Liver (tissue), 9 donors: ENCODE data around the gene TRIM42. TPM values are rescaled to one million over a fixed set of nuclear protein-coding genes. Genes with fewer than 3 reads are reported as not detected.

ENCODE experiments used
- DNase-seq: peaks from one replicate; pipeline ENCODE4 v3.0.0-alpha.2; 2017; ENCODE audit warnings: low spot score
- H3K27ac ChIP-seq, 2 donors: one replicate each; pipeline ENCODE4 v1.7.0; 2013; ENCODE audit warnings: inconsistent platforms in 2 of 2, low read length in 2 of 2, control low read depth in 1 of 2, low read depth in 1 of 2, mild to moderate bottlenecking in 1 of 2
- H3K27me3 ChIP-seq, 4 donors: one replicate each; pipeline versions ENCODE4 v1.6.1 to v1.7.0; 2013; ENCODE audit warnings: low read length in 3 of 4, inconsistent platforms in 1 of 4, mild to moderate bottlenecking in 1 of 4, moderate library complexity in 1 of 4; ENCODE audit not compliant: control insufficient read depth in 4 of 4, insufficient read depth in 4 of 4
- H3K36me3 ChIP-seq, 4 donors: one replicate each; pipeline versions ENCODE4 v1.6.1 to v1.7.0; 2013; ENCODE audit warnings: low read length in 3 of 4, mild to moderate bottlenecking in 3 of 4, low read depth in 1 of 4, moderate library complexity in 1 of 4; ENCODE audit not compliant: control insufficient read depth in 4 of 4, insufficient read depth in 3 of 4
- H3K4me1 ChIP-seq, 4 donors: one replicate each; pipeline versions ENCODE4 v1.6.1 to v1.7.0; 2013; ENCODE audit warnings: low read length in 3 of 4, mild to moderate bottlenecking in 3 of 4, moderate library complexity in 1 of 4; ENCODE audit not compliant: control insufficient read depth in 4 of 4, insufficient read depth in 4 of 4
- H3K4me3 ChIP-seq, 3 donors: one replicate each; pipeline versions ENCODE4 v1.6.1 to v1.7.0; 2013; ENCODE audit warnings: low read length in 3 of 3, control low read depth in 1 of 3, low read depth in 1 of 3, mild to moderate bottlenecking in 1 of 3
- H3K9ac ChIP-seq, 2 donors: one replicate each; pipeline ENCODE4 v1.7.0; 2013; ENCODE audit warnings: low read length in 2 of 2, mild to moderate bottlenecking in 2 of 2, moderate library complexity in 2 of 2, control low read depth in 1 of 2, low read depth in 1 of 2
- H3K9me3 ChIP-seq, 4 donors: one replicate each; pipeline versions ENCODE4 v1.6.1 to v1.7.0; 2013; ENCODE audit warnings: low read length in 3 of 4; ENCODE audit not compliant: control insufficient read depth in 4 of 4
- ATF3 ChIP-seq: IDR thresholded peaks from 2 replicates; pipeline ENCODE4 v1.6.1; 2016; ENCODE audit warnings: antibody characterized with exemption
- CTCF ChIP-seq: fragments of 150-350 bp; IDR thresholded peaks from 2 replicates; pipeline ENCODE4 v1.5.1; 2017; ENCODE audit warnings: improper control_type of control experiment, low read depth, low read length; ENCODE audit not compliant: missing input control
- EGR1 ChIP-seq, 2 donors: IDR thresholded peaks; 2 replicates each; pipeline ENCODE4 v1.6.1; 2016 to 2018; ENCODE audit warnings: antibody characterized with exemption in 2 of 2, low read depth in 2 of 2
- FOXA1 ChIP-seq: IDR thresholded peaks from 2 replicates; pipeline ENCODE4 v1.6.1; 2016; ENCODE audit warnings: antibody characterized with exemption
- FOXA2 ChIP-seq: IDR thresholded peaks from 2 replicates; pipeline ENCODE4 v1.6.1; 2016; ENCODE audit warnings: antibody characterized with exemption
- GABPA ChIP-seq, 2 donors: IDR thresholded peaks in 1 of 2; conservative IDR thresholded peaks in 1 of 2; 2 replicates each; pipeline ENCODE4 v1.6.1; 2016; ENCODE audit warnings: antibody characterized with exemption in 2 of 2, mild to moderate bottlenecking in 1 of 2, moderate library complexity in 1 of 2
- HNF4A ChIP-seq, 2 donors: conservative IDR thresholded peaks; 2 replicates each; pipeline ENCODE4 v1.6.1; 2016; ENCODE audit warnings: antibody characterized with exemption in 2 of 2, mild to moderate bottlenecking in 2 of 2
- HNF4G ChIP-seq: IDR thresholded peaks from 2 replicates; pipeline ENCODE4 v1.6.1; 2016; ENCODE audit warnings: antibody characterized with exemption
- JUND ChIP-seq, 2 donors: IDR thresholded peaks; 2 replicates each; pipeline ENCODE4 v1.6.1; 2016; ENCODE audit warnings: antibody characterized with exemption in 2 of 2
- MAX ChIP-seq: IDR thresholded peaks from 2 replicates; pipeline ENCODE4 v1.6.1; 2016; ENCODE audit warnings: antibody characterized with exemption
- NR2F2 ChIP-seq: IDR thresholded peaks from 2 replicates; pipeline ENCODE4 v1.6.1; 2016; ENCODE audit warnings: antibody characterized with exemption
- RAD21 ChIP-seq, 2 donors: IDR thresholded peaks; 2 replicates each; pipeline ENCODE4 v1.6.1; 2016; ENCODE audit warnings: antibody characterized with exemption in 2 of 2, mild to moderate bottlenecking in 2 of 2
- REST ChIP-seq: IDR thresholded peaks from 2 replicates; pipeline ENCODE4 v1.6.1; 2016; ENCODE audit warnings: antibody characterized with exemption, mild to moderate bottlenecking
- RXRA ChIP-seq, 2 donors: IDR thresholded peaks; 2 replicates each; pipeline ENCODE4 v1.6.1; 2017 to 2018; ENCODE audit warnings: antibody characterized with exemption in 2 of 2, mild to moderate bottlenecking in 1 of 2
- SP1 ChIP-seq: IDR thresholded peaks from 2 replicates; pipeline ENCODE4 v1.6.1; 2018; ENCODE audit warnings: antibody characterized with exemption, mild to moderate bottlenecking
- TAF1 ChIP-seq: conservative IDR thresholded peaks from 2 replicates; pipeline ENCODE4 v1.6.1; 2016; ENCODE audit warnings: antibody characterized with exemption, mild to moderate bottlenecking
- YY1 ChIP-seq: IDR thresholded peaks from 2 replicates; pipeline ENCODE4 v1.6.1; 2016; ENCODE audit warnings: antibody characterized with exemption, mild to moderate bottlenecking
- ZBTB33 ChIP-seq: IDR thresholded peaks from 2 replicates; pipeline ENCODE4 v1.6.1; 2016; ENCODE audit warnings: antibody characterized with exemption
- WGBS: extraction: QIAGEN DNeasy Blood & Tissue Kit; methylation state at CpG from one replicate; pipeline ENCODE4 v1.1.7; 2013; 5-methylcytosine and 5-hydroxymethylcytosine counted together
- polyA plus RNA-seq, 2 donors: library from polyadenylated mRNA; stranded (reverse) in 1 of 2; unstranded in 1 of 2; fragments of 200-250 nt in 1 of 2; fragments of >200 nt in 1 of 2; fragmentation: Nextera tagmentation in 1 of 2; extraction: Ambion mirVana in 1 of 2; gene quantifications; one replicate each; pipeline versions ENCODE4 v1.2.1 to v1.2.3, GENCODE V29; 2013 to 2015
- total RNA-seq, 2 donors: library from RNA; depleted of rRNA; stranded (reverse); fragments of >200 nt; gene quantifications; one replicate each; pipeline ENCODE4 v1.2.3, GENCODE V29; 2014
- donor health status: healthy.
- donor health status: healthy.
- donor health status: healthy.
- donor health status: healthy.
- donor health status: healthy.

TRIM42 gene
- total and polyA plus RNA-seq, 4 donors = not detected

GRCh38 chr3:140702281-140702680 is 24.4 kb downstream of the TRIM42 start:
- H3K36me3 ChIP-seq = no peaks in the 10 kb centered on the region
- no peak overlapping the region for H3K4me3 ChIP-seq
- H3K27ac ChIP-seq = no peak overlapping the region
- no peaks in the 10 kb centered on the region for H3K27me3 ChIP-seq
- no peaks in the 10 kb centered on the region for H3K9me3 ChIP-seq
- no peak overlapping the region for H3K9ac ChIP-seq
- no peak for TF ChIP-seq SP1
- no peak for TF ChIP-seq MAX
- TF ChIP-seq GABPA (IDR thresholded peaks at IDR 0.05 in 1 of 2, conservative IDR thresholded peaks at IDR 0.05 in 1 of 2) = no peak
- TF ChIP-seq FOXA1 = no peak
- TF ChIP-seq REST = no peak
- TF ChIP-seq RAD21 (IDR thresholded peaks at IDR 0.05) = no peak
- TF ChIP-seq ZBTB33 = no peak
- no peak for TF ChIP-seq EGR1 (IDR thresholded peaks at IDR 0.05; ENCODE audit: low read depth in 2 of 2)
- TF ChIP-seq TAF1 = no peak
- no peak for TF ChIP-seq RXRA (IDR thresholded peaks at IDR 0.05)
- no peak for TF ChIP-seq YY1
- no peak for TF ChIP-seq JUND (IDR thresholded peaks at IDR 0.05)
- no peak for TF ChIP-seq CTCF
- TF ChIP-seq HNF4A (conservative IDR thresholded peaks at IDR 0.05) = no peak
- no peak for TF ChIP-seq HNF4G
- TF ChIP-seq ATF3 = no peak
- TF ChIP-seq NR2F2 = no peak
- WGBS = 96% methylated on average over 4 of the region's 4 CpGs
- peaks cover 0 to 9% (median 5%) of the 10 kb centered on the region in 4 donors for H3K4me1 ChIP-seq
- no peak for DNase-seq

- H3K4me3 ChIP-seq = no peak overlapping the region
- TF ChIP-seq MAX (no peak), FOXA1 (no peak), GABPA (IDR thresholded peaks at IDR 0.05 in 1 of 2, conservative IDR thresholded peaks at IDR 0.05 in 1 of 2) (no peak), YY1 (no peak), HNF4A (conservative IDR thresholded peaks at IDR 0.05) (no peak), NR2F2 (no peak), REST (no peak), FOXA2 (no peak), ZBTB33 (no peak)
- no peak for DNase-seq
- peaks cover 0 to 11% (median 8%) of the 10 kb centered on the region in 4 donors for H3K4me1 ChIP-seq
- H3K9ac ChIP-seq = no peak overlapping the region
- 88% methylated on average over 1 of the region's 1 CpG for WGBS
- no peaks in the 10 kb centered on the region for H3K9me3 ChIP-seq
- H3K27me3 ChIP-seq = no peaks in the 10 kb centered on the region
- H3K36me3 ChIP-seq = no peaks in the 10 kb centered on the region
- no peak overlapping the region for H3K27ac ChIP-seq
Measured at GRCh38 chr3:140703496-140703895, 25.6 kb downstream of the TRIM42 start.
